Activated CD4-positive, alpha-beta T cell treated with anti-CD3 and anti-CD28 coated beads for 1 hour (primary cell): ENCODE results near the gene USP40.

Source experiments
- DNase-seq: peaks from one replicate; pipeline ENCODE4 v3.0.0-alpha.2; 2020

Gene USP40

GRCh38 chr2:233458031-233458610, 108.5 kb downstream of the USP40 start:
- no peak for DNase-seq

- no peak for DNase-seq
Measured at GRCh38 chr2:233457356-233457755, 109.2 kb downstream of the USP40 start.

GRCh38 chr2:233456934-233457333, 109.6 kb downstream of the USP40 start:
- no peak for DNase-seq

GRCh38 chr2:233456111-233456510, 110.5 kb downstream of the USP40 start:
- DNase-seq: no peak

- no peak for DNase-seq
Measured at GRCh38 chr2:233455491-233455890, 111.1 kb downstream of the USP40 start.

- DNase-seq: no peak
Measured at GRCh38 chr2:233455006-233455405, 111.6 kb downstream of the USP40 start.

GRCh38 chr2:233453916-233454315, 112.7 kb downstream of the USP40 start:
- no peak for DNase-seq

GRCh38 chr2:233453111-233453915, 113.3 kb downstream of the USP40 start:
- DNase-seq: no peak

- DNase-seq: no peak
Measured at GRCh38 chr2:233451950-233452349, 114.6 kb downstream of the USP40 start.

GRCh38 chr2:233450864-233451575, 115.6 kb downstream of the USP40 start:
- DNase-seq: no peak

GRCh38 chr2:233449921-233450863, 116.4 kb downstream of the USP40 start:
- DNase-seq: no peak

- no peak for DNase-seq
Measured at GRCh38 chr2:233449081-233449901, 117.3 kb downstream of the USP40 start.

- no peak for DNase-seq
Measured at GRCh38 chr2:233448575-233448974, 118.0 kb downstream of the USP40 start.

- DNase-seq: no peak
Measured at GRCh38 chr2:233448220-233448559, 118.4 kb downstream of the USP40 start.

GRCh38 chr2:233447506-233448219, 118.9 kb downstream of the USP40 start:
- DNase-seq: no peak

GRCh38 chr2:233446606-233447305, 119.8 kb downstream of the USP40 start:
- DNase-seq: no peak

GRCh38 chr2:233446121-233446520, 120.5 kb downstream of the USP40 start:
- DNase-seq: no peak

GRCh38 chr2:233445152-233445830, 121.3 kb downstream of the USP40 start:
- no peak for DNase-seq

- DNase-seq: no peak
Measured at GRCh38 chr2:233444501-233444900, 122.1 kb downstream of the USP40 start.
